ENCODE data around the gene SSH2. TPM values are rescaled to one million over a fixed set of nuclear protein-coding genes. Genes with fewer than 3 reads are reported as not detected.

Gene SSH2, protein sequence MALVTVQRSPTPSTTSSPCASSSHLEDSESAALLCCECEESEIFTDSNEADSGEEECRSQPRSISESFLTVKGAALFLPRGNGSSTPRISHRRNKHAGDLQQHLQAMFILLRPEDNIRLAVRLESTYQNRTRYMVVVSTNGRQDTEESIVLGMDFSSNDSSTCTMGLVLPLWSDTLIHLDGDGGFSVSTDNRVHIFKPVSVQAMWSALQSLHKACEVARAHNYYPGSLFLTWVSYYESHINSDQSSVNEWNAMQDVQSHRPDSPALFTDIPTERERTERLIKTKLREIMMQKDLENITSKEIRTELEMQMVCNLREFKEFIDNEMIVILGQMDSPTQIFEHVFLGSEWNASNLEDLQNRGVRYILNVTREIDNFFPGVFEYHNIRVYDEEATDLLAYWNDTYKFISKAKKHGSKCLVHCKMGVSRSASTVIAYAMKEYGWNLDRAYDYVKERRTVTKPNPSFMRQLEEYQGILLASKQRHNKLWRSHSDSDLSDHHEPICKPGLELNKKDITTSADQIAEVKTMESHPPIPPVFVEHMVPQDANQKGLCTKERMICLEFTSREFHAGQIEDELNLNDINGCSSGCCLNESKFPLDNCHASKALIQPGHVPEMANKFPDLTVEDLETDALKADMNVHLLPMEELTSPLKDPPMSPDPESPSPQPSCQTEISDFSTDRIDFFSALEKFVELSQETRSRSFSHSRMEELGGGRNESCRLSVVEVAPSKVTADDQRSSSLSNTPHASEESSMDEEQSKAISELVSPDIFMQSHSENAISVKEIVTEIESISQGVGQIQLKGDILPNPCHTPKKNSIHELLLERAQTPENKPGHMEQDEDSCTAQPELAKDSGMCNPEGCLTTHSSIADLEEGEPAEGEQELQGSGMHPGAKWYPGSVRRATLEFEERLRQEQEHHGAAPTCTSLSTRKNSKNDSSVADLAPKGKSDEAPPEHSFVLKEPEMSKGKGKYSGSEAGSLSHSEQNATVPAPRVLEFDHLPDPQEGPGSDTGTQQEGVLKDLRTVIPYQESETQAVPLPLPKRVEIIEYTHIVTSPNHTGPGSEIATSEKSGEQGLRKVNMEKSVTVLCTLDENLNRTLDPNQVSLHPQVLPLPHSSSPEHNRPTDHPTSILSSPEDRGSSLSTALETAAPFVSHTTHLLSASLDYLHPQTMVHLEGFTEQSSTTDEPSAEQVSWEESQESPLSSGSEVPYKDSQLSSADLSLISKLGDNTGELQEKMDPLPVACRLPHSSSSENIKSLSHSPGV (N-terminal part only)
- total RNA-seq (ENCODE audit: low replicate concordance) = 7.4 and 10.2 TPM in 2 replicates

DNA sequence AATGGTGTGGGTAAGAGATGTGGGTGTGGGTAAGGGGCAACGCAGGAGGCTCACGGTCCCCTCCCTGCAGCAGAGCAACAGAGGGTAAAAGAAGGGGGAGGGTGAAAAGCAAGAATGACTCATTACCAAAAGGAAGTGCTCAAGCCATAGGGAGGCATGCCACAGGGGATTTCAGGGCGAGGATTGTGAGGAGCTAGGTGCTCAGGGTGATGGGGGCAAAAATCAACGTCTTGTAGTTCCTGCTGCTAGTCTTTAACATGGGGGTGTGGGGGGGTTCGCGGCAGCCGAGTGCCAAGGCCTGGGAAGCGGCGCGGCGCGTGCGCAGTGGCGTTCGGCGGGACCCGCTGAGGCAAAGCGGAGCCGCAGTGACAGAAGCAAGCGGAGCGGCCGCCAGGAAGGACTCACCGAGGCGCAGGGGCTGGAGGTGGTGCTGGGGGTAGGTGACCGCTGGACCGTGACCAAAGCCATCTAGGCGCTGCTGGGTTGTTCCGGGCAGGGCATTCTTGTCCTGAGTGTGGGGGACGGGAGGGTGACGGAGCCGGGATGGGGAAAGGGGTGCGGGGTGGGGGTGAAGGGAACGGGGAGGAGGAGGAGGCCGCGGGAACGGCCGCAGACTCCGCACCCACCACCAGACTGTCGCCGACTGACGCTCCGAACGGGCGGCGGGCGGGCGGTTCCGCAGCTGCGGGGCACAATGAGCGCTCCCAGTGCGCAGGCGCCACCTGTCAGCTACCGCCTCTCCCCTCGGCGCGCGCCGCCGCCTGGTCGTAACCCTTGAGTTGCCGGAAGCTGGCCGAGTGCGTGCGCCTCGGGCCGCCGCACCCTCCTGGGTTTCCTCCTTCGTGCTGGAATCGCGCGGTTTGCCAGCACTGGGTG lies at the start of gene SSH2:
Gene SSH2, minus strand, starts transcription at position 696 of the 876 bp plus-strand sequence. Its CDS starts 228 bp downstream, at position 468.

DNA sequence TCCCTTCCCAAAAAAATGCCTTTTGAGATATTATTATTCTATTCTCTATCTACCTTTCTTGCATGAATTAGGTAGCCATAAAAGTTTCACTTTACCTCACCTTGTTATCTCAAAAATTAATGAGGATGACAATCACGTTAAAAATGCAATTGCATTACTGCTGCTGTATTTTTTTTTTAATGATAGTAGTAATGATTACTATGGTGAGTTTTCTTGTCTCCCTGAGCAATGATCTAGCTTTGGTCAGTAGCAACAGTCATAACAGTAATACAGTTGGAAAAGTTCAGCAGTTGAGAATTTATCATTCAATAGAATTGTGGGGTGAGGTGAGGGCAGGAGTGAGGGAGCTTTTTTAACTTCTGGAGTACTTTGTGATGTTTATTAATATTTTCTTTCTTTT lies 11.3 kb upstream of the SSH2 start, which contains the start of gene EFCAB5:
Gene EFCAB5, plus strand, starts transcription at position 301 of the 400 bp plus-strand sequence. CDS start 163 bp downstream, outside the sequence.

DNA sequence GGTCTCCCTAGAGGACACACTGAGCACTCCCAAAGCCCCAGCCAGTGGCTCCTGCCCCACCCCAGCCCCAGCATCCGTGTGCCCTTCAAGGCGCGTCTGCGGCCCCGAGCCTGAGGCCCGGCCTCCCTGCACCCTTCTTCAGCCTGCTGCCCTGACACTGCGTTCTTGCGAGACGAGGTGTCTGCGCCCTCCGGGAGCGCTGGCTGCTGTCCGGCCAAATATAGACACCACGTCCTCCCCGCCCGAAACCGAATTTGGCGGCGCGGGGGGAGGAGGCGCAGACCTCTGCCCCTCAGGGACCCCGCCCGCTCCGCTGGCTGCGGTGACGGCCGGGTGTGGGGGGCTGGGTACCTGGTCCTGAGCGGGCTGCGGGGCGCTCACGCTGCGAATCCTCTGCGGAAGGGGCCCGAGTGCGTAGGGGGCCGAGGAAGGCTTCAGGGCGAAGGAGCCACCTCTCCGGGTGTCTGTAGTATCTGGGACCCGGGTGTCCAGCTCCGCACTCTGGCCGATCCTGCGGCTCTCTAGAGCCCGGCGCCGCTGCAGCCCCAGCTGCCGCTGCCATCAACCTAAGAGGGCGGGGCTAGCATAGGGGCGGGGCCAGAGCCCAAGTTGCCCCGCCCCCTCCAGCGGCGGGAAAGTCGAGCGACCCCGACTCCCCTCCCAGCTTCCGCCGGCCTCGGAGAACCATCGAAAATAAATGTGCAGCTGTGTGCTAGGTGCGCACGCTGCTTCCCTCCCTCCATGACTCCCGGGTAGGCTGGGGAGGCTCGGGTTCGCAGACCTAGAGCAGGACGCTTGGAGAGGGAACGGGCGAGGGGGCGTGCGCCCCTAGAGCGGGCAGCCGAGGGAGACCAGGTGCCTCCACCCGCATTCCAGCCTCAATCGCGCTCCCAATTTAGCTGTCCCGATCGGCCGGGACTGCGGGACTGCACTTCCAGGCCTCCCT lies 307.4 kb downstream of the SSH2 start, which contains the start of gene CORO6:
Gene CORO6, minus strand, starts transcription at position 576 of the 946 bp plus-strand sequence. CDS start 1,491 bp downstream, outside the sequence.

GRCh38 chr17:29592850-29593551 lies 337.0 kb downstream of the SSH2 start, which contains the start of gene ANKRD13B:
ANKRD13B (plus strand) TSS chr17:29593132; CDS start chr17:29593622, 490 bp downstream.

DNA sequence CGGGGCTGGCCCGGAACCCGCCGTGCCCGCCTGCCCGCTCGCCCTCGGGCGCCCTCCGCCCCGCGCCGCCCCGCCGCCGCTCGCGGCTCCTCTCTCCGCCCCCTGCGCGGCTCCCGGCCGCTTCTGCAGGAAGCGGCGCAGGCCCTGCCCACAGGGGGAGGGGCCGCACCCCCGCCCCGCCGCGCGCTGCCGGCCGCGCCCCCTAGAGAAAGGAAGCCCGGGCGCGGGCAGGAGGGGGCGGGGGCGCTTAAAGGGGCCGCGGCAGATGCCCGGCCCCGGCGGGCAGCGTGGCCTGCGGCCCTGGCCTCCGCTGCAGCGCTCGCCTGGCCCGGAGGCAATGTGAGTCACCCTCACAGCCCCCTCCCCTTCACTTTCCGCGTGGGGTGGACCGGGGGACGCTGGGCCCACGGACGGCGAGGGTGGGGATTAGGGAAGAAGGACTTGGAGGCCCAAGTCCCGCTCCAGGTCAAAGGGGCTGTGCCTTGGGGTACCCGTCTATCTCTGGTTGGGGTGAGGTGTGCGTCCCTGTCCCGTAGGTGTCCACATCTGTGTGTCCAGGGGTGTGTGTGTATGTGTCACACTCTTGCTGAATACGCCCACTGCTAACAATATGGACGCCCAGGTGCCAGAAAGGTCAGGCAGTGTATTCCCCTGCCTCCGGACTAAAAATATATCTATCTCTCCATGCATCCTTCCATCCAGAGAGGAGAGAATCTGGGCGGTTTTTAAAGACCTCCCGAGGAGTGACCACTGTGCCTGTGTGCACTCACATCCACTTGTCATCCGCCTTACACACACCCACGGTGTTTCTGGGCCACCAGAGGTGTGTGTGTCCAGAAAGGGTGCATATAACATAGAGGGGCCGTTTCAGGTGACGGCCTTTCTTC lies 340.3 kb downstream of the SSH2 start, which contains the start of gene GIT1:
Gene GIT1, minus strand, starts transcription at position 125 of the 887 bp plus-strand sequence. CDS start 270 bp downstream, outside the sequence.

Other genes starting within 250 kb of the SSH2 start
- gene EFCAB5, start 11.4 kb upstream of the SSH2 start, total RNA-seq (ENCODE audit: low replicate concordance) = 0.35 TPM in 1 of 2 replicates, not detected in the other
- gene NSRP1, start 186.6 kb upstream of the SSH2 start, total RNA-seq (ENCODE audit: low replicate concordance) = 7.1 and 8.5 TPM in 2 replicates